ENCODE measurements around the gene NISCH. TPM values are rescaled to one million over a fixed set of nuclear protein-coding genes. Genes with fewer than 3 reads are reported as not detected.

Gene NISCH
- total RNA-seq, 1 donor from 2014 or later = 80.5 TPM

DNA sequence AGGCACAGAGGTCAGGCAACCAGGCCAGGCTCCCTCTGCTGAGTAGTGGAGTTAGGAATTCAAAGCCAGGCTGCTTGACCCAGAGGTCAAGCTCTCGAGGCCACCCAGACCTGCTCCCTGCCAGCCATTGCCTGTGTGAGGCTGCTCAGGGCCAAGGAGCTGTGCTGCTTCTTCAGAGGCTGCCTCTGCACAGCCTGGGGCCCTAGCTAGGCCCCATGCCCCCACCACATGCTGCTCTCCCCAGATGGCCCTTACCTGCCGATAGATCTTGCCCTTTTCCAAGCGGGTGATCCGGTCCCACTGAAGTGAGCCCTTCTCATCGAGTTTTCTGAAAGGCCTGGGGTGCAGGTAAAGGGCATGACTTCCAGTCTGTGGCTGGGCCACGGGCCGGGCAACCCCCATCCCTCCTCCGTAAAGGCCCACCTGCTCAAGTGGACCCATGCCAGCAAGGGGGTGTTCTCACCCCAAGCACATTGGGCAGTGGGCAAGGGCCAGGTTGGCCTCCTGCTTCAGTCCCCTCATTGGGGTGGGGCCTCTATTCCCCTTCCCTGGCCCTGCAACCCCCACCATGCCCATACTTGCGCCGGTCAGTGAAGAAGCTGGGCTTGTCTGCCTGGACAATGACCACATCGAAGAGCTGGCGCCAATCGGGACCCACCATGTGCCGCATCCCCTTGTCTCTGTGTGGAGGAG lies 71.8 kb downstream of the NISCH start:
- Histone ChIP-seq H3K4me2 (no peak overlapping the region), H3K4me3 (no peak overlapping the region), H4K20me1 (ENCODE audit: low read depth) (peaks cover 48% of the 10 kb centered on the region), H3F3A (ENCODE audit: low read depth) (no peaks in the 10 kb centered on the region), H3K9me3 (ENCODE audit: low read depth) (no peaks in the 10 kb centered on the region), H3K79me2 (ENCODE audit: low read depth) (peaks cover 28% of the 10 kb centered on the region), H3K4me1 (peaks cover 9% of the 10 kb centered on the region), H3K27me3 (no peaks in the 10 kb centered on the region), H3K9ac (no peak overlapping the region), H2AFZ (replicated peaks) (no peak overlapping the region), H3K36me3 (no peaks in the 10 kb centered on the region), H3K27ac (no peak overlapping the region)
- no peak overlapping the region for H3K4me3 Mint-ChIP-seq
- H3K36me3 Mint-ChIP-seq = peaks cover 12% of the 10 kb centered on the region
- peaks cover 19% of the 10 kb centered on the region for H3K4me1 Mint-ChIP-seq
- no peaks in the 10 kb centered on the region for H3K9me3 Mint-ChIP-seq
- no peak overlapping the region for H3K27ac Mint-ChIP-seq
- peak; percentile 15 for DNase-seq (ENCODE audit: low spot score)
- H3K27me3 Mint-ChIP-seq (ENCODE audit: insufficient read depth, low read depth) = peaks cover 7% of the 10 kb centered on the region
- no peak for TF ChIP-seq EZH2 (IDR thresholded peaks at IDR 0.05)
- no peak for TF ChIP-seq CTCF (IDR thresholded peaks at IDR 0.05)
- no peak for TF ChIP-seq EZH2phosphoT487 (IDR thresholded peaks at IDR 0.05)

- TF ChIP-seq EZH2phosphoT487 (IDR thresholded peaks at IDR 0.05) (no peak), CTCF (IDR thresholded peaks at IDR 0.05) (no peak), EZH2 (IDR thresholded peaks at IDR 0.05) (no peak)
- peaks cover 13% of the 10 kb centered on the region for H3K4me1 ChIP-seq
- Mint-ChIP-seq H3K27ac (no peak overlapping the region), H3K27me3 (ENCODE audit: insufficient read depth, low read depth) (peaks cover 8% of the 10 kb centered on the region), H3K4me1 (peaks cover 25% of the 10 kb centered on the region), H3K4me3 (no peak overlapping the region), H3K36me3 (peaks cover 12% of the 10 kb centered on the region), H3K9me3 (no peaks in the 10 kb centered on the region)
- H3K27ac ChIP-seq = no peak overlapping the region
- peaks cover 36% of the 10 kb centered on the region for H3K79me2 ChIP-seq (ENCODE audit: low read depth)
- H3K9ac ChIP-seq = no peak overlapping the region
- H3K4me3 ChIP-seq = no peak overlapping the region
- no peaks in the 10 kb centered on the region for H3K9me3 ChIP-seq (ENCODE audit: low read depth)
- DNase-seq (ENCODE audit: low spot score) = no peak
- H2AFZ ChIP-seq (replicated peaks) = no peak overlapping the region
- no peak overlapping the region for H3K4me2 ChIP-seq
- no peaks in the 10 kb centered on the region for H3K27me3 ChIP-seq
- no peaks in the 10 kb centered on the region for H3K36me3 ChIP-seq
- H4K20me1 ChIP-seq (ENCODE audit: low read depth) = peaks cover 54% of the 10 kb centered on the region
- no peaks in the 10 kb centered on the region for H3F3A ChIP-seq (ENCODE audit: low read depth)
These were observed 72.6 kb downstream of the NISCH start for GRCh38 chr3:52527732-52528585.

DNA sequence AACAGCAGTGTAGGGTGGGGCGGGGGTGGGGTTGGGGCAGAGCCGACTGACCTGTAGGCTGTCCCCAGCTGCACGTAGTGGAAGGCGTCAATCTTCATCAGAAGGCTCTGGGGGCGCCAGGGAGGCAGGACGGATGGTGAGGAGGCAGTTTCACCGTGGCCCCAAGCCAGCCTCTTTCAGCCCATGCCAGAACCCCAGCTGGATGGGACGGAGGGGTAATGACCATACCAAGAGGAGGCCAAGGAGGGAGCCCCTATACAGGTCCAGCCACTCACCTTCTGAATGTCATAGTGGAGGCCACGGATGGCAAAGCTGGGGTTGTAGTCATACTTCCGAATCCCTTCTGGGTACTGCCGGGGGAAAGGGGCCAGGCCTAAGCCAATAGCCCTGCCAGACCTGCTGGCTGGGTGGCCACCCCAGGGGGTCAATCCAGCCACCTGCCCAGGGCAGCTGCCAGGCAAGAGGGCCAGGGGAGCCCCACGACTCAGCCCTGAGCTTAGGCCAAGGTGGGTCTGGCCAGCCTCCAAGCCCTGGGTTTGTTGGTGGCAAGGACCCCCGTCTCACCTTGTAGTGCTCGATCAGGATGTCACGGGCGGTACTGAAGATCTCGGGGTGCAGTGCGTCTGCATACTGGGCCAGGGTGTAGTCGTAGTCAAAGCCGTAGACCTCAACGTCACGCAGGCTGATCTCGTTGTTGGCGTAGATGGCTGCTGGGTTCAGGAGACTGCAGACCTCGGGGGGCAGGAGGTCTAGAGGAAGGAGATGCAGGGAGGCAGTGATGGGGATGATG lies 73.4 kb downstream of the NISCH start:
- peak; percentile 1 for DNase-seq (ENCODE audit: low spot score)
- H3K27me3 ChIP-seq = no peaks in the 10 kb centered on the region
- no peaks in the 10 kb centered on the region for H3K9me3 ChIP-seq (ENCODE audit: low read depth)
- H3K4me2 ChIP-seq = no peak overlapping the region
- H3F3A ChIP-seq (ENCODE audit: low read depth) = no peaks in the 10 kb centered on the region
- Mint-ChIP-seq H3K9me3 (no peaks in the 10 kb centered on the region), H3K27ac (no peak overlapping the region), H3K36me3 (peaks cover 12% of the 10 kb centered on the region), H3K27me3 (ENCODE audit: insufficient read depth, low read depth) (peaks cover 8% of the 10 kb centered on the region), H3K4me3 (no peak overlapping the region), H3K4me1 (peaks cover 25% of the 10 kb centered on the region)
- no peaks in the 10 kb centered on the region for H3K36me3 ChIP-seq
- no peak overlapping the region for H3K9ac ChIP-seq
- peaks cover 54% of the 10 kb centered on the region for H4K20me1 ChIP-seq (ENCODE audit: low read depth)
- H3K27ac ChIP-seq = no peak overlapping the region
- TF ChIP-seq CTCF (IDR thresholded peaks at IDR 0.05) = no peak
- TF ChIP-seq EZH2 (IDR thresholded peaks at IDR 0.05) = no peak
- TF ChIP-seq EZH2phosphoT487 (IDR thresholded peaks at IDR 0.05) = no peak
- peaks cover 13% of the 10 kb centered on the region for H3K4me1 ChIP-seq
- H2AFZ ChIP-seq (replicated peaks) = no peak overlapping the region
- no peak overlapping the region for H3K4me3 ChIP-seq
- peaks cover 40% of the 10 kb centered on the region for H3K79me2 ChIP-seq (ENCODE audit: low read depth)
